ENCODE measurements around the gene HSH2D.

HSH2D gene

DNA sequence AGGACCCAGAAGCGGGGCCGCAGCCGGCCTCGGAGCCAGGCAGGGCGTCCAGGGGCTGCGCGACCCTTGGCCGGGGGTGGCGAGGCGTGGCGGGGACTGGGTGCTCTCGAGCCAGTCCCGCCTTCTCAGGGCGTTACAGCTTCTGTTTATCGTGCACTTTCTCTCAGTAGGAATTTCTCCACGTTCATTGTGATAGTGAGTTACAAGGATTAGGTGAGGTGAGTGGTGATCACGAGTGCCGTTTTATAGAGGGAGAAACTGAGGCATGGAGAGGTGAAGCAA is 54.8 kb downstream of the HSH2D start:
- no peak for DNase-seq

GRCh38 chr19:16199275-16199932 is 55.9 kb downstream of the HSH2D start:
- no peak for DNase-seq

GRCh38 chr19:16200038-16201010 is 56.8 kb downstream of the HSH2D start:
- DNase-seq = no peak

DNA sequence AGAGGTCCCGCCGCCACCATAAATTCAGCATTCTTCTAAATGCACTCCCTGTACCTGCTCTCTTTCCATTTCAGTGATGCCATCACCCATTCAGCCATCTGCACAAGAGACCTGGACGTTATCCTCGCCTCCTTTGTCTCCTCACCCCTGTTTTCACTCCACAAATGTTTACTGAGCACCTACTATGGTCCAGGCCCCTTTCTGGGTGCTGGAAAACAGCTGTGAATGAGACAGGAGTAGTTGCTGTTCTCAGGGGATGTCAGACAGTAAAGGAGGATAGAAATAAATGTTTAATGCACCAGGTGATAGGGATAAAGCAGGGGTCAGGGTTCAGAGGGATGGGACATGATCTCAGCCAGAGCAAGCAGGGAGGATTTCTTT is 57.5 kb downstream of the HSH2D start:
- no peak for DNase-seq

GRCh38 chr19:16202320-16203255 is 59.1 kb downstream of the HSH2D start:
- DNase-seq = no peak

- peak; percentile 37 for DNase-seq
Observed at GRCh38 chr19:16203256-16204004, 59.9 kb downstream of the HSH2D start.

DNA sequence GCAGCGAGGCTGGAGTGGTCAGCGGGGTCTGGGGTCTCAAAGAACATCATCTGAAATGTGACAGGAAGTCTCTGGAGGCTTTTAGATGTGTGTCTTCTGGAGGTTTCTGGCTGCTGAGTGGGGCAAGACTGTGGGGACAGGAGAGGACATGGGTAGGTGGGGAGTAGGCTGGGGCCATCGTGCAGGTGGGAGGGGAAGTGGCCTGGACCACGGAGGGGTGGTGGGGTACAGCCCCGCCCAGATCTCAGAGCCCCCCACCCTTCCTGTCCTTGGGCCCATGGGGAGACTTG is 60.5 kb downstream of the HSH2D start:
- DNase-seq = no peak

DNA sequence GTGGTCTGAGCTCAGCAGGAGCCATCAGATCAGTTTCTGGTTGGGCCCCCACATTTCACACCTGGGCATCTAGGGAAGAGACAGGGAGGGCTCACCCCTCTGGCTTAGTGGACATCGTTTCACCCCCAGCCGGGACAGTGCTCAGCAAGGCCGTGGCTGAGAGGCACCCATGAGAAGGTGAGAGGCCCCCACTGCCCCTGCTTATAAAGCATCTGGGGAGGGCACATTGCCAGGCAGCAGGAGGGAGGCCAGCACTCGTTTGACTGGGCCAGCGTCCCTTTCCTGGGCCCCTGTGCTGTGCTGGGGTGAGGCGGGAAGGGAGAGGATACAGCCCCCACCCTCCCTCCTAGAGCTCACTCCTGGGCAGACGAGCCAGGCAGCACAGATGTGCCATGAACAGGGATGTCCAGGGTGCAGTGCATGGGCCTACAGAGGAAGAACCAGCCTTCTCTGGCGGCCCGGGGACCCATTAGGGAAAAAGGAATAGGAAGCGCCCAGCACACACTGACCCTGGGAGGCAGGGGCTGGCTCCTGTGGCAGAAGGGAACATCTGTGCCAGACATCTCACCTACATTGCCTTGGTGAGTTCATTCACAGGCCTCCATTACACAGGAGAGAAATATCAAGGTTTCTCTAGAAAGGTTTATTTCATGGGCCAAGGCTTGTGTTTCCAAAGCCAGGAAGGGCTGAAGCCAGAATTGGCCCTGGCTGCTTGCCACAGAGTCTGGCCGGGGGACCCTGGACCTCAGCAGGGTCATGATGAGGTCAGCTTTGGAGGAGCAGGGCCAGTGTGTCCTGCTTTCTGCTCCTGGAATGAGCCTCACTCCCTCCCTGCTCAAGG is 61.9 kb downstream of the HSH2D start:
- DNase-seq = peak; percentile 49

GRCh38 chr19:16206046-16206605 is 62.6 kb downstream of the HSH2D start:
- peak; percentile 40 for DNase-seq

- peak; percentile 40 for DNase-seq
Observed at GRCh38 chr19:16206637-16207036, 63.2 kb downstream of the HSH2D start.

DNA sequence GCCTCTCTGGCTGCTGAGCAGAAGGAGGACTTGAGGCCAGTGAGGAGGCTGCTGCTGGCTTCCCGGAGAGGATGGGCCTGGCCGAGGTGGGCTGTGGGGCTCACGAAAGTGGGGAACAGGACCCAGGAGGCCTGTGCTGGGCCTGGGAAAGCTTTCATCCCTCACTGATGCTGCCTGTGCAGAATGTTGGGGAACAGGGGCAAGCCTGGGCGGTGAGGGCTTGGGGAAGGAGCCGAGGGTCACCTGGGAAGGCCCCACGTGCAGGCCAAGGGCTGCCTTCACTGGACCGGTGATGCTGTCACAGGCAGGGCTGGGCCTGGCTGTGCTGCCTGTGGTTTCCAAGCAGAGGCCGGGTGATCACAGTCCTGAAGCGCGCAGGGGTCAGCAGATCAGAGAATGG is 63.6 kb downstream of the HSH2D start:
- peak; percentile 35 for DNase-seq

DNA sequence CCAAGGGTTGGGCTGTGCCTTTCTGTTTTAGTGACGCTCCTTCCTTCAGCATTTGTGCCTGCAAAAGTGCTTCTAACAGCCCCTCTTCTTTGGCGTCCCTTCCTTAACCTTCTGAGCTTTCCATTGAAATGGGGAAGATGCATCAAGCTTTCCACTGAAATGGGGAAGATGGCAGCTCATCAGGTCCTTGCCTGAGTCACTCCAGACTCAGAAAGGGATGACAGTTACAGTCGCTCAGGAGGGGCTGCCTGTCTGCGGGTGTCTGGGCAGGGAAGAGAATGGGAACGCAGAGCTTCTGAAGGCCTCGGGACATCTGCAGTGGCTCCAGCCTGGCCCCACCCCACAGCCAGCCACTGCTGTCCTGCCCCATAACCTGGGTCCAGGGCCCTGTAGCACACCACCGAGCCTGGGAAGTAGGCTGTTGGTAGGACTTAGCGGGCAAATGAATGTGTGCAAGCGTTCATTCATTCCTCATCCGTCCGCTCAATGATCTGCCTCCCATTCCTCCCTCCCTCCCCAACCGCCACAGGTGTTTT is 64.1 kb downstream of the HSH2D start:
- no peak for DNase-seq

Data from right forelimb (tissue), 1 donor.